IgD-negative memory B cell (primary cell): ENCODE results near the gene CDCA3. TPM values are rescaled to one million over a fixed set of nuclear protein-coding genes. Genes with fewer than 3 reads are reported as not detected.
"Not testable (repeated sequence)": the region's sequence is repeated elsewhere in the genome, so short reads cannot be mapped to it uniquely, and the experiment has no call there.

Source experiments
- H3K27ac Mint-ChIP-seq, 3 donors: one replicate each; pipeline ENCODE4 v1.8.0; 2020 to 2022; ENCODE audit warnings: mild to moderate bottlenecking in 3 of 3, mixed read lengths in 3 of 3, moderate library complexity in 1 of 3
- H3K27me3 Mint-ChIP-seq: one replicate; pipeline ENCODE4 v1.8.0; 2021; ENCODE audit warnings: mixed read lengths
- H3K36me3 Mint-ChIP-seq: one replicate; pipeline ENCODE4 v1.8.0; 2020; ENCODE audit warnings: mild to moderate bottlenecking, mixed read lengths
- H3K4me1 Mint-ChIP-seq, 3 donors: one replicate each; pipeline ENCODE4 v1.8.0; 2020 to 2022; ENCODE audit warnings: mixed read lengths in 3 of 3, mild to moderate bottlenecking in 1 of 3
- H3K4me3 Mint-ChIP-seq, 4 donors: one replicate each; pipeline ENCODE4 v1.8.0; 2020 to 2022; ENCODE audit warnings: mild to moderate bottlenecking in 4 of 4, mixed read lengths in 4 of 4, moderate library complexity in 3 of 4
- H3K9me3 Mint-ChIP-seq, 3 donors: one replicate each; pipeline ENCODE4 v1.8.0; 2020 to 2021; ENCODE audit warnings: mixed read lengths in 3 of 3, mild to moderate bottlenecking in 1 of 3
- polyA plus RNA-seq: library from polyadenylated mRNA; unstranded; fragments of 300-500 nt; fragmentation: Illumina TruSeq; gene quantifications from one replicate; pipeline ENCODE4 v1.2.3, GENCODE V29; 2021

CDCA3 gene
- polyA plus RNA-seq, 1 donor from 2014 or later: 0.60 TPM

DNA sequence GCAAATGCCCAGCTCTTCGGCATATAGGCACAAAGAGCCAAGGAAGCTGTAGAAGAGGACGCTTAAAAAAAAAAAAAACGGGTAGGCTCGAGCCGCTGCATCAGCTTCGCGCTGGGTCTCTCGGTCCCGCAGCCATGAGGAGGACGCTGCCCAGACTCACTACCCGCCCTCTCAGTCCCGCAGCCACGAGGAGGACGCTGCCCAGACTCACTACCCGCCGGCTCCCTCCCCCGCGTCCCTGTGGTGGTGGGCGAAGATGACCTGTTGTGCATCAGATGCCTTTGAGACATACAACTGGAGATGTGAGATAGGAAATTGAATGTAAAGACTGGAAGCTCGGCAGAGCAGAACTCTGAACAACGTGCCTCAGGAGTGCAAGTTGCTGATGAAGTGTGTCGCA lies 33.5 kb upstream of the CDCA3 start:
- Mint-ChIP-seq H3K4me1 (no peaks in the 10 kb centered on the region), H3K9me3 (no peaks in the 10 kb centered on the region), H3K4me3 (no peak overlapping the region), H3K27me3 (no peaks in the 10 kb centered on the region), H3K27ac (no peak overlapping the region), H3K36me3 (peaks cover 2% of the 10 kb centered on the region)

DNA sequence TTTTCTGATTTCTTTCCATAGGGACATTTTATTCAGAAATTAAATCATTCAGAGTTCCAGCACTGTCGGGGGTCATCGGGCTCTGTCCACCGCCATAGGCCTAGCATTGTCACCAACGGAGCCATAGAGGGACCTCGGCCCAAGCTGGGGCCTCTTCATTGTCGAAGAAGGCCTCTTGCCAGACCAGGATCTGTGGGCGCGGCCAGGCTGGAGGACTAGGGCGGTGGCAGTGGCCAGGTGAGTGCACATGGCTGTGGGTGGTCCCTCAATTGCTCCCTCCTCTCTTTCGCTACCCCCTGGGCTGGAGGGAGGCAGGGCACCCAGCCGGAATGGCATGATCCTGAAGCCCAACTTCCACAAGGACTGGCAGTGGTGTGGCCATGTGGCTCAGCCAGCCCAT lies 32.6 kb upstream of the CDCA3 start:
- no peaks in the 10 kb centered on the region for H3K27me3 Mint-ChIP-seq
- peaks cover 2% of the 10 kb centered on the region for H3K36me3 Mint-ChIP-seq
- no peaks in the 10 kb centered on the region for H3K4me1 Mint-ChIP-seq
- no peaks in the 10 kb centered on the region for H3K9me3 Mint-ChIP-seq
- no peak overlapping the region for H3K27ac Mint-ChIP-seq
- H3K4me3 Mint-ChIP-seq: no peak overlapping the region

DNA sequence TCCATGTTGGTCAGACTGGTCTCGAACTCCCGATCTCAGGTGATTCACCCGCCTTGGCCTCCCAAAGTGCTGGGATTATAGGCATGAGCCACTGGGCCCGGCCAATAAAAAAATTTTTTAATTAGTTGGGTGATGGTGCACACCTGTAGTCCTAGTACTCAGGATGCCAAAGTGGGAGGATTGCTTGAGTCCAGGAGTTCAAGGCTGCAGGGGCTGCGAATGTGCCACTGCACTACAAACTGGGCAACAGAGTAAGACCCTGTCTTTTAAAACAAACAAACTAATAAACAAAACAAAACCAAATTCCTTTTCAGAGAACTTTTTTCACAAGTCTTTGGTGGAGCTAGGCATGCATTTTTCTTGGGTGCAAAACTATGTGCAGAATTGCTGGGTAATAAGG lies 32.2 kb upstream of the CDCA3 start:
- Mint-ChIP-seq H3K4me1 (no peaks in the 10 kb centered on the region), H3K4me3 (no peak overlapping the region), H3K27me3 (no peaks in the 10 kb centered on the region), H3K27ac (no peak overlapping the region), H3K36me3 (peaks cover 2% of the 10 kb centered on the region), H3K9me3 (no peaks in the 10 kb centered on the region)

DNA sequence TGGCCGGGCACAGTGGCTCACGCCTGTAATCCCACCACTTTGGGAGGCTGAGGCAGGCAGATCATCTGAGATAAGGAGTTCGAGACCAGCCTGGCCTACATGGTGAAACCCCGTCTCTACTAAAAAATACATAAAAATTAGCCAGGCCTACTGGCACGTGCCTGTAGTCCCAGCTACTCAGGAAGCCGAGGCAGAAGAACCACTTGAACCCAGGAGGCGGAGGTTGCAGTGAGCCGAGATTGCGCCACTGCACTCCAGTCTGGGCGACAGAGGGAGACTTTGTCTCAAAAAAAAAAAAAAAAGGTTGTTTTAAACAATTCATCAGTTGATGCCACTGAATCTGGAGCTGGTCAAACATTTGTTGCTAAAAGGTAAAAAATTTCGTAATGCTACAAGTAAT lies 28.7 kb upstream of the CDCA3 start:
- not testable (repeated sequence) for H3K27me3 Mint-ChIP-seq, H3K4me3 Mint-ChIP-seq, H3K4me1 Mint-ChIP-seq, H3K27ac Mint-ChIP-seq, H3K9me3 Mint-ChIP-seq, H3K36me3 Mint-ChIP-seq

DNA sequence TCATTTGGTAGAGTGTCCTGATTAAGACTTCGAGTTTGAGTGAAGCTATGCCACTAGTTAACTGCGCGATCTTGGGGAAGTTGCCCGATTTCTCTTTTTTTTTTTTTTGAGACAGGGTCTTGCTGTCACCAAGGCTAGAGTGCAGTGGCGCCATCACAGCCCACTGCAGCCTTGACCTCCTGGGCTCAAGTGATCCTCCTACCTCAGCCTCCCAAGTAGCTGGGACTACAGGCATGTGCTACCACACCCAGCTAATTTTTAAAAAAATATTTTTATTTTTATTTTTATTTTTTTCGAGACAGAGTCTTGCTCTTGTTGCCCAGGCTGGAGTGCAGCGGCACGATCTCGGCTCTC lies 22.9 kb upstream of the CDCA3 start:
- not testable (repeated sequence) for H3K36me3 Mint-ChIP-seq, H3K9me3 Mint-ChIP-seq, H3K27me3 Mint-ChIP-seq
- Mint-ChIP-seq H3K27ac (peak overlapping the region; percentile 16 to 68 (median 31)), H3K4me1 (peaks cover 15 to 32% (median 28%) of the 10 kb centered on the region in 3 donors), H3K4me3 (peak overlapping the region; percentile 88 to 98 (median 95))

DNA sequence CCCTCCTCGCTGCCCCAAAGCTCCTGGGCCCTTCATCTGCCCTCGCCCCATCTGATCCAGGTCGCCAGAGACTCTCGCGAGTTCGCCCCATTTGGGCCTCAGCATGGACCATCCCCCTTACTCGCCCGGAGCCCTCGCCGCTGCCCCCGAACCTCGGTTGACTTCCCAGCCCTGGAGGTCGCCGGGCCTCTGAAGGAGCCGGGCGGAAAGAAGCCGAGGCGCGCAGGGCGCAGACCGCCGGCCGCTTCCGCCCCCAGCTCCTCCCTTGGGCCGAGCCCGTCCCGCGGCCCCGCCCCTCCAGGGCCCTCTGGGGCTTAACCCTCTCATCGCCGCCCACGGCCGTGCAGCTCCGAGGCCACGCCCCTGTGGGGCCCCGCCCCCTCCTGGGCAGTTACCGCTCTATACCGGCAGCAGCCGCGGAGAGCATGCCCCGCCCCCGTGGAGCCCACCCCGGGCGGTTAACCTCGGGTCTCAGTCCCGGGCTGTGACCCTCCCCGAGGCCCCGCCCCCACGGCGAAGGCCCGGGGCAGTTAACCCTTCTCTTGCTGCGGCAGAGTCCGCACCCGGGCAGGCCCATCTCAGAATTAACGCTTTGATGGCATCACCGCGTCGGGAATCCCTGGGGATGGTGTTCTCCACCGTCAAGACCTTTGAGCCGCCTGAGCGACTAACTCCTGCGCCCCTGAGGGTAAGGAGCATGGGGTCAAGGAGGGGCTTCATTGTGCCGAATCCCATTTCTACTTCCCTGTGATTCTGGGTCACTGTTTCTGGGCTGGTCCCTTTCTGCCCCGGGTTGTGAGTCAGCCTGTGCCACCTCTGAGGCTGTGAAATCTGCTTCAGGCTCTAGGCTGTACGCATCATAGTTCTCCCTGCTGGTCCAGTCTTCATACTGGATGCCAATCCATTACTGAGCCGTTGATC lies 22.3 kb upstream of the CDCA3 start, which contains the start of gene SPSB2:
Gene SPSB2 (minus strand): TSS at position 210 of the 921 bp plus-strand sequence. CDS start 402 bp downstream, outside the sequence.
- peaks cover 22 to 38% (median 34%) of the 10 kb centered on the region in 3 donors for H3K4me1 Mint-ChIP-seq

DNA sequence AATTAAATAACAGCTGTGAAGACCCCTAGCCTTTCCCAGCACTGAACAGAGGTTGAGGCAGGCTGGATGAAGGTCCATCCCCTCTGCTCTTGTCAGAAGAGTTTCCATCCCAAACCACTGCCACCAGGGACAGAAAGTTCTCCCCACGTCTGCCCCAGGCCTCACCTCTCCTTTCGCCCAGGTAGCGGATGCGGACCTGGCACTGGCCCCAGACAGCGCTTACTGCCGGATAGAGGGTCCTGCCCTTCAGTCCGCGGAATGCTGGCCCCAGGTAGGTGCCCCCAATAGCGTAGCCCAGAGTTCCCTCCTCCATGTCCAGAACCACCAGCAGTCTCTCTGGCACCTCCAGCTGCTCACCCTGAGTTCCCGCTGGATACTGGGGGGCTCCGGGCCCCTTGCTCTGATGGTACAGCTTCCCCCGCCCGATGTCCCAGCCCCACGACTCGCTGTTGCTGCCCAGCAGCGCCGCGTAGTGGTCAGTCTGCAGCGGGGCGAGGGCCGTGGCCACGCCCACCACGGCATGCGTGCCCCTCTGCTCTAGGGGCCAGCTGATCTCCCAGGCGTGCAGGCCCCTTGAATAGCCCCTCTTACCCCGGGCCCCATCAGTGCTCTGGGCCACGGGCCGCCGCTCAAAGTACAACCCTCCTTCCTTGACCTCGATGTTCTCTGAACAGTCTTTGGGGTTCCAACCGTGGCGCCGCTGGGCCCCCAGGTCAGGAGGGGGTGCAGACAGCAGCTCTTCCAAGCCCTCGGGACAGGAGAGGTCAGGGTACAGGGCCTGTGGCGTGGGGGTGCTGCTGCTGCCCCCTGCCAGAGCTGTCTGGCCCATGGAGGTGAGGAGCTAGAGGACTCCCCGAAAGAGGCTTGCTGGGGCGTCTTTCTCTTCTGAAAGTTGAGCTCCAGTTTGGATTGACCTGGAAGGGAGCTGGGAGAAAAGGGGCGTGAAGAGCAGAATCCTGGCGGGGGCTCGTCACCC lies 21.3 kb upstream of the CDCA3 start:
- Mint-ChIP-seq H3K27ac (peak overlapping the region; percentile 68 to 86 (median 85)), H3K4me3 (peak overlapping the region; percentile 88 to 98 (median 95)), H3K27me3 (no peaks in the 10 kb centered on the region), H3K4me1 (peaks cover 23 to 39% (median 35%) of the 10 kb centered on the region in 3 donors), H3K9me3 (no peaks in the 10 kb centered on the region), H3K36me3 (peaks cover 1% of the 10 kb centered on the region)

More for the DNA sequence above, 22.3 kb upstream of the CDCA3 start, which contains the start of gene SPSB2:
- H3K4me3 Mint-ChIP-seq: peak within 1 kb of the TSS; percentile 88 to 98 (median 95)
- H3K27me3 Mint-ChIP-seq: no peaks in the 10 kb centered on the region
- H3K9me3 Mint-ChIP-seq: no peaks in the 10 kb centered on the region
- peak within 1 kb of the TSS; percentile 68 to 86 (median 85) for H3K27ac Mint-ChIP-seq
- peaks cover 1% of the 10 kb centered on the region for H3K36me3 Mint-ChIP-seq

DNA sequence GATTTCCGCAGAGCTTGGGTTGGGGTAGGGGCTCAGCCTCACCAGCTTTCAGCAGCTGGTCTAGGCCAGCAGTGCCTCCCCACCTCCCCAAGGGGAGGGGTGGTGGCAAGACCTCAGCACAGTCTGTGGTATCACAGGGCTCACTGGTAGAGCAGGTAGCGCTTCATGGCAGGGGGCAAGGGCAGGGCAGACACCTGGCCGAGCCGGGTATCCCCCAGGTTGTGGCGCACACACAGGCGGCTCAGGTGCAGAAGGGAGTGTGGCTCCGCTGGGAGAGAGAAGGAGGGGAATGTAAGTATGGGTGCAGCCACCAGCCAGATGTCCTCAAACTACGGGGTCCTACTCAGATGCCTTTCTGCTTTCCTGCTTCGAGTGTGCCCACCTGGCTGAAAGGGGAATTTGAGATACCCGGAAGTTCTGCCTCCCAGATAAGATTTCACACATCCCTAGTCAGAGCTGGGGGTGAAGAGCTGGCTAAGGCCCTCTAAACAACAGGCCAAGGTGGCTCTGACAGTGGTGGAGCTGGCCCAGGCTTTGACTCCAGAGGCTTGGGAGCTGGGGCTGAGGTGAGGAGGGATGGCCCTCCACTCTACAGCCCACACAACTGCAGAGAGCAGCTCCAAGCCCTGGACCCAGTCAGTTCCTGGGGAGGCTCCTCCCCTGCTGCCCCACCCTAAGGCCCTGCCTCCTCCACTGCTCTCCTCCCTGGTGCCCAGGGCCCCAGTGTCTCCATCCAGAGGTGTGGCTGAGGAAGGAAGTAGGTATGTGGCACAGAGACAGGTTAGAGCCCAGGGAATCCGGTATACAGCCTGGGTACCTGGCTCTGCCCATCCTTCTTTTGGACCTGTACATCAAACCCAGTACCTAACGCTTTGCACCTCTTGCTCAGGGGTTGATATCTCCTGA lies 20.2 kb upstream of the CDCA3 start:
- Mint-ChIP-seq H3K27ac (peak overlapping the region; percentile 67 to 78 (median 68)), H3K9me3 (no peaks in the 10 kb centered on the region), H3K4me1 (peaks cover 23 to 39% (median 38%) of the 10 kb centered on the region in 3 donors), H3K27me3 (no peaks in the 10 kb centered on the region), H3K4me3 (peak overlapping the region; percentile 88 to 98 (median 95)), H3K36me3 (peaks cover 1% of the 10 kb centered on the region)

DNA sequence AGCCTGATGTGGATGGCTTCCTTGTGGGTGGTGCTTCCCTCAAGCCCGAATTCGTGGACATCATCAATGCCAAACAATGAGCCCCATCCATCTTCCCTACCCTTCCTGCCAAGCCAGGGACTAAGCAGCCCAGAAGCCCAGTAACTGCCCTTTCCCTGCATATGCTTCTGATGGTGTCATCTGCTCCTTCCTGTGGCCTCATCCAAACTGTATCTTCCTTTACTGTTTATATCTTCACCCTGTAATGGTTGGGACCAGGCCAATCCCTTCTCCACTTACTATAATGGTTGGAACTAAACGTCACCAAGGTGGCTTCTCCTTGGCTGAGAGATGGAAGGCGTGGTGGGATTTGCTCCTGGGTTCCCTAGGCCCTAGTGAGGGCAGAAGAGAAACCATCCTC lies 19.2 kb upstream of the CDCA3 start:
- peak overlapping the region in 1 of 4 donors; percentile 98 for H3K4me3 Mint-ChIP-seq
- not testable (repeated sequence) for H3K36me3 Mint-ChIP-seq, H3K27me3 Mint-ChIP-seq, H3K9me3 Mint-ChIP-seq
- peaks cover 23 to 39% (median 36%) of the 10 kb centered on the region in 3 donors for H3K4me1 Mint-ChIP-seq
- H3K27ac Mint-ChIP-seq: peak overlapping the region in 2 of 3 donors; percentile 23 to 80

DNA sequence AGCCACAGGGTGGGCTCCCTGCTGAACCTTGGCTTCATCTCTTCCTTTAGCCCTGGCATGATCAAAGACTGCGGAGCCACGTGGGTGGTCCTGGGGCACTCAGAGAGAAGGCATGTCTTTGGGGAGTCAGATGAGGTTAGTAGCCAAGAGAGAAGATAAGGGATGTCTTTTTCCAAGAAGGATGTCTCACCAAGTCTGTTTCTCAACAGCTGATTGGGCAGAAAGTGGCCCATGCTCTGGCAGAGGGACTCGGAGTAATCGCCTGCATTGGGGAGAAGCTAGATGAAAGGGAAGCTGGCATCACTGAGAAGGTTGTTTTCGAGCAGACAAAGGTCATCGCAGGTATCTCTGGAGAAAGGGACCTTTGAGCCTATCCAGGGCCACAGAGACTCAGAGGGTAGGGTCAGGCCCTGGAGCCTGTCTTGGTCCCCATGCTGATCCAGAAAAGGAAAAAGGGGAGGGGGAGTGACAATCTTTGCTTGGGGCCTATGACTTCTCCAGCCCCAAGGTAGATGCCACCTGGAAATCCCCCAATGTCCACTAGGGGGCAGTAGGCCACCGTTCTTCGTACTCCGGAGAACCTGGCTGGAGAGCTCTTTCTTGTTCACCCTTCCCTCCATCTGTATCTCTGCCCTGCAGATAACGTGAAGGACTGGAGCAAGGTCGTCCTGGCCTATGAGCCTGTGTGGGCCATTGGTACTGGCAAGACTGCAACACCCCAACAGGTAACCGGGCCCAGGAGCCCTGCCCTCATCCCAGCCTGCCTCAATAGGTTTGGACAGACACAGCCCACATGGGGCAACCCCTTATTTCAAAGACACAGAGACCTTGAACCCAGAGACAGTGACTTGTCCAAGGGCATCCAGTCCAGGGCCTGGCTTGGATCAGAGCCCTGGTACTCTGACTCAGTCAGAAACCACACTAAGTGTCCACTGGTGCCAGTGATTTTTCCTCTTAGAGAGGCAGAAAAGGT lies 18.2 kb upstream of the CDCA3 start:
- peak overlapping the region; percentile 79 to 98 (median 94) for H3K4me3 Mint-ChIP-seq
- no peaks in the 10 kb centered on the region for H3K9me3 Mint-ChIP-seq
- H3K27me3 Mint-ChIP-seq: no peaks in the 10 kb centered on the region
- peaks cover 1% of the 10 kb centered on the region for H3K36me3 Mint-ChIP-seq
- peaks cover 23 to 39% (median 36%) of the 10 kb centered on the region in 3 donors for H3K4me1 Mint-ChIP-seq
- peak overlapping the region; percentile 46 to 98 (median 84) for H3K27ac Mint-ChIP-seq

DNA sequence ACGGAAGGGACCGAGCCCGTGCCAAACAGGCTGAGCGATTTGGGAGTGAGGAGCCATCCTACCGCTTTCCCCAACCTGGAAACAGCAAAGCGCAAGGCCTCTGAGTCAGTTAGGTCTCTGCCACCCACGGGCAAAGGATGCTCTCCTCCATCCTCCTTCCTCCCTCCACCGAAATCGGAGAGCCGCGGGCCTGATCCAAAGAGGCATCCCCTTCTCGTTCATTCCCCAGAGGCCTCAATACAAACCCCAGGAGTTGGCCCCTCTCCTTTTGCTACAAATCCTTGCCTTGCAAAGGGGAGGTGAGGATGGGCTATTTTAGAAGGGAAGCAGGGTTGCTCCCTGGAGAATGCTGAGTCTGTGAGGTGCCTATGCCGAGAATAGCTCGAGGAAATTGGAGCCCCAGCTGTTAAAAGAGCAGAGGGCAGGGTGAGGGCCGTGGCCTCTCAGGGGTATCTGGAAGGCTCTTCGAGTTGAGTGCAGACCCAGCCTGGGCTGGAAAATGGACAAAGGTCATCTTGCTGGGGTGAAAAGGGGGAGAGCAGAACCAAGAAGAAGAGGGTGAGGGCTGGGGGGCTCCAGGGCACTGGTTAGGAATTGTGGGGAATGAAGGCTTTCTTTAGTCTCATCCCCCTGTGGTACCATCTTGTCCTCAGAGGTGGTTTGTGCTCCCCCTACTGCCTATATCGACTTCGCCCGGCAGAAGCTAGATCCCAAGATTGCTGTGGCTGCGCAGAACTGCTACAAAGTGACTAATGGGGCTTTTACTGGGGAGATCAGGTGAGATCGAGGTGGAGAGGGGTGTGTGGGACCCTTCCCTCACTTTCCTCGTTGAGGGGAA lies 17.3 kb upstream of the CDCA3 start:
- peaks cover 23 to 33% (median 33%) of the 10 kb centered on the region in 3 donors for H3K4me1 Mint-ChIP-seq
- peak overlapping the region; percentile 91 to 98 (median 94) for H3K4me3 Mint-ChIP-seq
- no peaks in the 10 kb centered on the region for H3K27me3 Mint-ChIP-seq
- H3K36me3 Mint-ChIP-seq: peaks cover 1% of the 10 kb centered on the region
- H3K27ac Mint-ChIP-seq: peak overlapping the region; percentile 83 to 98 (median 84)
- no peaks in the 10 kb centered on the region for H3K9me3 Mint-ChIP-seq

DNA sequence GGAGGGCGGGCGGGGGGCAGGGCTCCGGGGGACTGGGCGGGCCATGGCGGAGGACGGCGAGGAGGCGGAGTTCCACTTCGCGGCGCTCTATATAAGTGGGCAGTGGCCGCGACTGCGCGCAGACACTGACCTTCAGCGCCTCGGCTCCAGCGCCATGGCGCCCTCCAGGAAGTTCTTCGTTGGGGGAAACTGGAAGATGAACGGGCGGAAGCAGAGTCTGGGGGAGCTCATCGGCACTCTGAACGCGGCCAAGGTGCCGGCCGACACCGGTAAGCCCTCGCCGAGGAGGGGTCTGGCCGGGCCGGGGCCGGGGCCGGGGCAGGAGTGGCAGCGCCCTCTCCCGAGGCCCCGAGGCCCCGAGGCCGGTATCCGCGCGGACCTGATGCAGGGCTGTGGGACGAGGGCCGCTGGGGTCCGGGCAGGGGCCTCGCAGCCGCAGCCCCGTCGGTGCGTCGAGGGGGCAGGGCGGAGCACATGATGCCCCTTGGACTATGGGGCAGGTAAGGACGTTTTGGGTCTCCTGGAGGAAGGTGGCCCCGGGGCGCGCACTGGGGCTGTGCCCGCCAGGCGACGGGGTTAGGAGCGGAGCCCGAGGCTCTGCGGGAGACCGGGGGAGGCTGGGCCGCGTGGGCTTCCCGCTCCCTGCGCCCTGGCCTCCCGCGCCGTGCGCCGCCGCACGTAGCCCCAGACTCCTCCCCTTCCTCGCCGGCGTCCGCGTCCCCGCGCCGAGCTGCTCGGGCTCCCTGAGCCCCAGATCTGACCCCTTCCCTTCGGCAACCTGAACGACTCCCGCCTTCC lies 16.5 kb upstream of the CDCA3 start, which contains the start of gene TPI1:
Gene TPI1 (plus strand): TSS at position 119 of the 798 bp plus-strand sequence. CDS start 36 bp downstream, at position 155.
- peaks cover 23 to 33% (median 33%) of the 10 kb centered on the region in 3 donors for H3K4me1 Mint-ChIP-seq
- peaks cover 1% of the 10 kb centered on the region for H3K36me3 Mint-ChIP-seq
- no peaks in the 10 kb centered on the region for H3K27me3 Mint-ChIP-seq

More for the DNA sequence above, 16.5 kb upstream of the CDCA3 start, which contains the start of gene TPI1:
- Mint-ChIP-seq H3K4me3 (peak within 1 kb of the TSS; percentile 93 to 98 (median 96)), H3K9me3 (no peaks in the 10 kb centered on the region), H3K27ac (peak within 1 kb of the TSS; percentile 84 to 98 (median 90))
